Measurements from ENCODE around the gene DNAH6. TPM values are rescaled to one million over a fixed set of nuclear protein-coding genes. Genes with fewer than 3 reads are reported as not detected.

The DNAH6 gene
- total and polyA plus RNA-seq, 2 of the 8 experiments (the other 6 are each of a cell fraction or from before 2014, with no cell fraction given): 0.06 to 0.43 TPM

DNA sequence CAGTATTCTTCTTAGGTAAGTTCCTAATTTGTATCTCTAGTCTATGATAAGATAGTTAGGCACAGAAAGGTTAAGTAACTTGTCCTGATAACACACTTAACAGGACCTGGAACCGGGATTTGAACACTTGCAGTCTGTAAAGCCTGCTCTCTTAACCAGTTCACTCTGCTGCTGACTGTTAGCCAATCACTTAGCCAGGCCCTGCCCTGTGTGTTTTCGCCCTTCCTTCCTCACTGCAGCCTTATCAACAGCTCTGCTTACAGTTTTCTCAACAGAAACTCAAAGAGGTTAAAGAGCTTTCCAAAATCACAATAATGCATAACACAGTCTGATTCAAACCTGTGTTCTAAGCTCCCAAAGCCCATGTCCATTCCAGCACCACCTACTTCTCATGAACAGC lies 212.9 kb downstream of the DNAH6 start (continued):
- TF ChIP-seq, protein P1, sequence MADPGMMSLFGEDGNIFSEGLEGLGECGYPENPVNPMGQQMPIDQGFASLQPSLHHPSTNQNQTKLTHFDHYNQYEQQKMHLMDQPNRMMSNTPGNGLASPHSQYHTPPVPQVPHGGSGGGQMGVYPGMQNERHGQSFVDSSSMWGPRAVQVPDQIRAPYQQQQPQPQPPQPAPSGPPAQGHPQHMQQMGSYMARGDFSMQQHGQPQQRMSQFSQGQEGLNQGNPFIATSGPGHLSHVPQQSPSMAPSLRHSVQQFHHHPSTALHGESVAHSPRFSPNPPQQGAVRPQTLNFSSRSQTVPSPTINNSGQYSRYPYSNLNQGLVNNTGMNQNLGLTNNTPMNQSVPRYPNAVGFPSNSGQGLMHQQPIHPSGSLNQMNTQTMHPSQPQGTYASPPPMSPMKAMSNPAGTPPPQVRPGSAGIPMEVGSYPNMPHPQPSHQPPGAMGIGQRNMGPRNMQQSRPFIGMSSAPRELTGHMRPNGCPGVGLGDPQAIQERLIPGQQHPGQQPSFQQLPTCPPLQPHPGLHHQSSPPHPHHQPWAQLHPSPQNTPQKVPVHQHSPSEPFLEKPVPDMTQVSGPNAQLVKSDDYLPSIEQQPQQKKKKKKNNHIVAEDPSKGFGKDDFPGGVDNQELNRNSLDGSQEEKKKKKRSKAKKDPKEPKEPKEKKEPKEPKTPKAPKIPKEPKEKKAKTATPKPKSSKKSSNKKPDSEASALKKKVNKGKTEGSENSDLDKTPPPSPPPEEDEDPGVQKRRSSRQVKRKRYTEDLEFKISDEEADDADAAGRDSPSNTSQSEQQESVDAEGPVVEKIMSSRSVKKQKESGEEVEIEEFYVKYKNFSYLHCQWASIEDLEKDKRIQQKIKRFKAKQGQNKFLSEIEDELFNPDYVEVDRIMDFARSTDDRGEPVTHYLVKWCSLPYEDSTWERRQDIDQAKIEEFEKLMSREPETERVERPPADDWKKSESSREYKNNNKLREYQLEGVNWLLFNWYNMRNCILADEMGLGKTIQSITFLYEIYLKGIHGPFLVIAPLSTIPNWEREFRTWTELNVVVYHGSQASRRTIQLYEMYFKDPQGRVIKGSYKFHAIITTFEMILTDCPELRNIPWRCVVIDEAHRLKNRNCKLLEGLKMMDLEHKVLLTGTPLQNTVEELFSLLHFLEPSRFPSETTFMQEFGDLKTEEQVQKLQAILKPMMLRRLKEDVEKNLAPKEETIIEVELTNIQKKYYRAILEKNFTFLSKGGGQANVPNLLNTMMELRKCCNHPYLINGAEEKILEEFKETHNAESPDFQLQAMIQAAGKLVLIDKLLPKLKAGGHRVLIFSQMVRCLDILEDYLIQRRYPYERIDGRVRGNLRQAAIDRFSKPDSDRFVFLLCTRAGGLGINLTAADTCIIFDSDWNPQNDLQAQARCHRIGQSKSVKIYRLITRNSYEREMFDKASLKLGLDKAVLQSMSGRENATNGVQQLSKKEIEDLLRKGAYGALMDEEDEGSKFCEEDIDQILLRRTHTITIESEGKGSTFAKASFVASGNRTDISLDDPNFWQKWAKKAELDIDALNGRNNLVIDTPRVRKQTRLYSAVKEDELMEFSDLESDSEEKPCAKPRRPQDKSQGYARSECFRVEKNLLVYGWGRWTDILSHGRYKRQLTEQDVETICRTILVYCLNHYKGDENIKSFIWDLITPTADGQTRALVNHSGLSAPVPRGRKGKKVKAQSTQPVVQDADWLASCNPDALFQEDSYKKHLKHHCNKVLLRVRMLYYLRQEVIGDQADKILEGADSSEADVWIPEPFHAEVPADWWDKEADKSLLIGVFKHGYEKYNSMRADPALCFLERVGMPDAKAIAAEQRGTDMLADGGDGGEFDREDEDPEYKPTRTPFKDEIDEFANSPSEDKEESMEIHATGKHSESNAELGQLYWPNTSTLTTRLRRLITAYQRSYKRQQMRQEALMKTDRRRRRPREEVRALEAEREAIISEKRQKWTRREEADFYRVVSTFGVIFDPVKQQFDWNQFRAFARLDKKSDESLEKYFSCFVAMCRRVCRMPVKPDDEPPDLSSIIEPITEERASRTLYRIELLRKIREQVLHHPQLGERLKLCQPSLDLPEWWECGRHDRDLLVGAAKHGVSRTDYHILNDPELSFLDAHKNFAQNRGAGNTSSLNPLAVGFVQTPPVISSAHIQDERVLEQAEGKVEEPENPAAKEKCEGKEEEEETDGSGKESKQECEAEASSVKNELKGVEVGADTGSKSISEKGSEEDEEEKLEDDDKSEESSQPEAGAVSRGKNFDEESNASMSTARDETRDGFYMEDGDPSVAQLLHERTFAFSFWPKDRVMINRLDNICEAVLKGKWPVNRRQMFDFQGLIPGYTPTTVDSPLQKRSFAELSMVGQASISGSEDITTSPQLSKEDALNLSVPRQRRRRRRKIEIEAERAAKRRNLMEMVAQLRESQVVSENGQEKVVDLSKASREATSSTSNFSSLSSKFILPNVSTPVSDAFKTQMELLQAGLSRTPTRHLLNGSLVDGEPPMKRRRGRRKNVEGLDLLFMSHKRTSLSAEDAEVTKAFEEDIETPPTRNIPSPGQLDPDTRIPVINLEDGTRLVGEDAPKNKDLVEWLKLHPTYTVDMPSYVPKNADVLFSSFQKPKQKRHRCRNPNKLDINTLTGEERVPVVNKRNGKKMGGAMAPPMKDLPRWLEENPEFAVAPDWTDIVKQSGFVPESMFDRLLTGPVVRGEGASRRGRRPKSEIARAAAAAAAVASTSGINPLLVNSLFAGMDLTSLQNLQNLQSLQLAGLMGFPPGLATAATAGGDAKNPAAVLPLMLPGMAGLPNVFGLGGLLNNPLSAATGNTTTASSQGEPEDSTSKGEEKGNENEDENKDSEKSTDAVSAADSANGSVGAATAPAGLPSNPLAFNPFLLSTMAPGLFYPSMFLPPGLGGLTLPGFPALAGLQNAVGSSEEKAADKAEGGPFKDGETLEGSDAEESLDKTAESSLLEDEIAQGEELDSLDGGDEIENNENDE (IDR thresholded peaks at IDR 0.05; ENCODE audit: insufficient replicate concordance, low read length): no peak
- TF ChIP-seq CHD1 (IDR thresholded peaks at IDR 0.05; ENCODE audit: low read depth, low read length): no peak
- TF ChIP-seq FOSL1 (IDR thresholded peaks at IDR 0.05; ENCODE audit: insufficient read depth, low read depth, low read length): no peak
- TF ChIP-seq ZNF274 (IDR thresholded peaks at IDR 0.05; ENCODE audit: borderline replicate concordance, extremely low read depth, low read length): no peak
- TF ChIP-seq SRF (IDR thresholded peaks at IDR 0.05; ENCODE audit: low read depth, low read length): no peak
- TF ChIP-seq RBBP5 (IDR thresholded peaks at IDR 0.05; ENCODE audit: borderline replicate concordance, low read depth, low read length): no peak
- no peak for TF ChIP-seq GTF2F1 (IDR thresholded peaks at IDR 0.05; ENCODE audit: borderline replicate concordance, low read depth, low read length)
- TF ChIP-seq, protein P2, sequence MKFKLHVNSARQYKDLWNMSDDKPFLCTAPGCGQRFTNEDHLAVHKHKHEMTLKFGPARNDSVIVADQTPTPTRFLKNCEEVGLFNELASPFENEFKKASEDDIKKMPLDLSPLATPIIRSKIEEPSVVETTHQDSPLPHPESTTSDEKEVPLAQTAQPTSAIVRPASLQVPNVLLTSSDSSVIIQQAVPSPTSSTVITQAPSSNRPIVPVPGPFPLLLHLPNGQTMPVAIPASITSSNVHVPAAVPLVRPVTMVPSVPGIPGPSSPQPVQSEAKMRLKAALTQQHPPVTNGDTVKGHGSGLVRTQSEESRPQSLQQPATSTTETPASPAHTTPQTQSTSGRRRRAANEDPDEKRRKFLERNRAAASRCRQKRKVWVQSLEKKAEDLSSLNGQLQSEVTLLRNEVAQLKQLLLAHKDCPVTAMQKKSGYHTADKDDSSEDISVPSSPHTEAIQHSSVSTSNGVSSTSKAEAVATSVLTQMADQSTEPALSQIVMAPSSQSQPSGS (IDR thresholded peaks at IDR 0.05; ENCODE audit: low read length): no peak
- TF ChIP-seq SAP30 (IDR thresholded peaks at IDR 0.05; ENCODE audit: insufficient read depth, insufficient replicate concordance, low read length): no peak
- TF ChIP-seq TBP (IDR thresholded peaks at IDR 0.05; ENCODE audit: low read depth, low read length): no peak
